ENCODE measurements around the gene TMEM181.
"Not testable (repeated sequence)": the region's sequence is repeated elsewhere in the genome, so short reads cannot be mapped to it uniquely, and the experiment has no call there.

Gene TMEM181

DNA sequence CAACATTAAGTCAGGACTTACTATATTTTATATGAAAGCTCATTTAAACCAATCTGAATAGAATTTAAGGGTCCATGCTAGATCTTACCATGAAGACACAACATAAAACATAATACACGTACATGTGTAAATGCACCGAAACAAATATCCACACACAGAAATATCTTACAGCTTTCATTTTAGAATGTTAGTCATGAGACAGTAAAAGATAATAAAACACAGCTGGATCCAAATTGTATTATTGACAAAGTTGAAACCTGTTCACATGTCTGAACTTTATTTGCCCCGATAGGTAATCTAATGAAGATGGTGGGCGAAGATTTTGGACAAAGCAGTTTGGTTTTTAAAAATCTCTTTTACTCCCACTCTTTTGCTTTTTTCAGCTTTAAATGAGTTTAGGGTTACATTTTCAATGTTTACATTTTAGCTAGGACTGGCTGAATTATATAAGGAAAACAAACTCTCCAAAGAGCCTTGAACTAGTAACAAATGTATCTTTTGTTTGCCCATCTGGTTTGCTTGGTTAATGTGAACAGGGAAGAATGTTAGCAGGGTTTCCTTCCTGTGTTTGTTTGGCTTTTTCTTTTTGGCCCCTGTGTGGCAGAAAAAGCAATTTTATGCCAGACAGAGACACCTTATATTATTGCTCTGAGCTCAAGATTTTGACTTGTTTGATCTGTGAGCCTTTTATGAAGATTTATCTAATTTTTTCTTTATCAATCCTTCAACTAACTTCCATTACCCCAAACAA is 5.1 kb upstream of the TMEM181 start:
- no peaks in the 10 kb centered on the region for H4K20me1 ChIP-seq (ENCODE audit: insufficient read depth)
- no peak overlapping the region for H3K4me3 ChIP-seq (IDR thresholded peaks at IDR 0.05; ENCODE audit: insufficient read depth, low read depth, low read length)
- H3K27ac ChIP-seq = no peak overlapping the region
- H3K36me3 ChIP-seq (ENCODE audit: insufficient read depth) = no peaks in the 10 kb centered on the region
- peaks cover 29% of the 10 kb centered on the region for H3K4me1 ChIP-seq (ENCODE audit: low read depth, poor library complexity, severe bottlenecking)
- no peak overlapping the region for H3K9ac ChIP-seq
- H2AFZ ChIP-seq (ENCODE audit: low read depth) = no peak overlapping the region
- H3K79me2 ChIP-seq (ENCODE audit: insufficient read depth, low read depth) = no peaks in the 10 kb centered on the region
- no peak for TF ChIP-seq CTCF (conservative IDR thresholded peaks at IDR 0.05; ENCODE audit: low read depth, low read length)
- peaks cover 30% of the 10 kb centered on the region; the same call in 1 of the 2 replicates for H3K27me3 ChIP-seq (ENCODE audit: insufficient read depth, low read depth)
- H3K4me2 ChIP-seq = no peak overlapping the region

GRCh38 chr6:158556113-158556512 is 3.8 kb upstream of the TMEM181 start:
- Histone ChIP-seq H3K4me1 (ENCODE audit: low read depth, poor library complexity, severe bottlenecking) (peaks cover 30% of the 10 kb centered on the region), H3K27me3 (ENCODE audit: insufficient read depth, low read depth) (peaks cover 28% of the 10 kb centered on the region; the same call in 1 of the 2 replicates), H3K79me2 (ENCODE audit: insufficient read depth, low read depth) (peaks cover 5% of the 10 kb centered on the region), H3K4me3 (IDR thresholded peaks at IDR 0.05; ENCODE audit: insufficient read depth, low read depth, low read length) (no peak overlapping the region), H2AFZ (ENCODE audit: low read depth) (no peak overlapping the region), H3K4me2 (no peak overlapping the region), H3K27ac (no peak overlapping the region), H3K36me3 (ENCODE audit: insufficient read depth) (no peaks in the 10 kb centered on the region), H3K9ac (no peak overlapping the region), H4K20me1 (ENCODE audit: insufficient read depth) (no peaks in the 10 kb centered on the region)
- TF ChIP-seq CTCF (conservative IDR thresholded peaks at IDR 0.05; ENCODE audit: low read depth, low read length) = no peak

- H3K36me3 ChIP-seq (ENCODE audit: insufficient read depth); H2AFZ ChIP-seq (ENCODE audit: low read depth); H4K20me1 ChIP-seq (ENCODE audit: insufficient read depth); H3K27ac ChIP-seq; H3K9ac ChIP-seq; H3K4me3 ChIP-seq (IDR thresholded peaks at IDR 0.05; ENCODE audit: insufficient read depth, low read depth, low read length); H3K4me2 ChIP-seq: not testable (repeated sequence)
- Histone ChIP-seq H3K79me2 (ENCODE audit: insufficient read depth, low read depth) (peaks cover 15% of the 10 kb centered on the region), H3K27me3 (ENCODE audit: insufficient read depth, low read depth) (peaks cover 18% of the 10 kb centered on the region; the same call in 1 of the 2 replicates), H3K4me1 (ENCODE audit: low read depth, poor library complexity, severe bottlenecking) (peaks cover 29% of the 10 kb centered on the region)
These were observed 2.8 kb upstream of the TMEM181 start for GRCh38 chr6:158557110-158557509.

- H3K4me1 ChIP-seq (ENCODE audit: low read depth, poor library complexity, severe bottlenecking) = peaks cover 21% of the 10 kb centered on the region
- no peak for TF ChIP-seq CTCF (conservative IDR thresholded peaks at IDR 0.05; ENCODE audit: low read depth, low read length)
These were observed 2.0 kb upstream of the TMEM181 start for GRCh38 chr6:158557927-158558326.

More at GRCh38 chr6:158557927-158558326, 2.0 kb upstream of the TMEM181 start:
- H3K4me2 ChIP-seq = no peak overlapping the region
- H3K79me2 ChIP-seq (ENCODE audit: insufficient read depth, low read depth) = peaks cover 23% of the 10 kb centered on the region
- no peak overlapping the region for H3K27ac ChIP-seq
- no peak overlapping the region for H3K4me3 ChIP-seq (IDR thresholded peaks at IDR 0.05; ENCODE audit: insufficient read depth, low read depth, low read length)
- peaks cover 15% of the 10 kb centered on the region; the same call in 1 of the 2 replicates for H3K27me3 ChIP-seq (ENCODE audit: insufficient read depth, low read depth)
- no peaks in the 10 kb centered on the region for H3K36me3 ChIP-seq (ENCODE audit: insufficient read depth)
- no peaks in the 10 kb centered on the region for H4K20me1 ChIP-seq (ENCODE audit: insufficient read depth)
- no peak overlapping the region for H2AFZ ChIP-seq (ENCODE audit: low read depth)
- H3K9ac ChIP-seq = no peak overlapping the region
